Transverse colon (tissue), 4 donors: Measurements from ENCODE around the gene MTERF2.

Source experiments
- CTCF ChIP-seq, 5 experiments: fragments of 200-600 bp in 3 of 5; fragments of 450-650 bp in 2 of 5; sonication (generic) in 3 of 5; IDR thresholded peaks; 1 replicate in 2 of 5; 2 replicates in 3 of 5; pipeline ENCODE4 v1.5.1; 2016 to 2017; ENCODE audit warnings: antibody characterized with exemption in 5 of 5, inconsistent platforms in 3 of 5, mild to moderate bottlenecking in 2 of 5, moderate library complexity in 1 of 5
- EP300 ChIP-seq: sonication (generic); formaldehyde crosslinking; IDR thresholded peaks from one replicate; pipeline ENCODE4 v1.6.1; 2017; ENCODE audit warnings: antibody characterized with exemption, low read depth
- POLR2A ChIP-seq: fragments of 450-650 bp; IDR thresholded peaks from one replicate; pipeline ENCODE4 v1.6.1; 2016; ENCODE audit warnings: antibody characterized with exemption, mild to moderate bottlenecking, moderate library complexity
- POLR2AphosphoS5 ChIP-seq, 3 donors: sonication (generic); formaldehyde crosslinking; IDR thresholded peaks; one replicate each; pipeline ENCODE4 v1.6.1; 2016; ENCODE audit warnings: antibody characterized with exemption in 3 of 3

- TF ChIP-seq CTCF (IDR thresholded peaks at IDR 0.05) (no peak), EP300 (no peak), POLR2AphosphoS5 (IDR thresholded peaks at IDR 0.05) (no peak), POLR2A (no peak)
Observed at GRCh38 chr12:107026806-107027635, 40.1 kb upstream of the MTERF2 start.
